WTC11 (cell line): ENCODE results near the gene TDRD9.

Source experiments
- CTCF ChIP-seq: fragments of 200-600 bp; IDR thresholded peaks from 2 replicates; pipeline ENCODE4 v1.8.0; 2022; ENCODE audit warnings: antibody characterized with exemption
- E2F1 ChIP-seq: sonication (generic); formaldehyde crosslinking; IDR thresholded peaks from 2 replicates; pipeline ENCODE4 v1.8.0; 2022; ENCODE audit warnings: mild to moderate bottlenecking, missing genetic modification reagents
- JUN ChIP-seq: sonication (generic); formaldehyde crosslinking; IDR thresholded peaks from 2 replicates; pipeline ENCODE4 v1.8.0; 2023; ENCODE audit warnings: mild to moderate bottlenecking, missing genetic modification reagents
- MAX ChIP-seq: sonication (generic); formaldehyde crosslinking; IDR thresholded peaks from 2 replicates; pipeline ENCODE4 v1.8.0; 2022; ENCODE audit warnings: mild to moderate bottlenecking, missing genetic modification reagents
- USF2 ChIP-seq: sonication (generic); formaldehyde crosslinking; IDR thresholded peaks from 2 replicates; pipeline ENCODE4 v1.8.1; 2023; ENCODE audit warnings: mild to moderate bottlenecking, missing genetic modification reagents, moderate library complexity

GRCh38 chr14:104066279-104066678, 138.0 kb downstream of the TDRD9 start:
- TF ChIP-seq CTCF (no peak), E2F1 (CRISPR knock-in tag) (no peak), MAX (CRISPR knock-in tag) (no peak), USF2 (CRISPR knock-in tag) (no peak), JUN (CRISPR knock-in tag) (no peak)
